GM12865 (cell line): Measurements from ENCODE around the gene NR6A1.
A peak's percentile ranks its signal among the peaks of the same experiment; 100 is the strongest.
"Not testable (repeated sequence)": the region's sequence is repeated elsewhere in the genome, so short reads cannot be mapped to it uniquely, and the experiment has no call there.

Source experiments
- DNase-seq: peaks from one replicate; pipeline ENCODE4 v3.0.0; 2010; ENCODE audit warnings: low read depth
- H3K4me3 ChIP-seq: 2 replicates; pipeline ENCODE4 v1.5.1; 2011; ENCODE audit warnings: mild to moderate bottlenecking, low read depth, low read length, control low read depth
- TF ChIP-seq, protein P1 (sequence below): IDR thresholded peaks from 2 replicates; pipeline ENCODE4 v1.5.1; 2011; ENCODE audit warnings: low read length, control low read depth, low read depth, inconsistent platforms; ENCODE audit not compliant: insufficient read depth; ENCODE audit errors: missing control alignments

The NR6A1 gene

DNA sequence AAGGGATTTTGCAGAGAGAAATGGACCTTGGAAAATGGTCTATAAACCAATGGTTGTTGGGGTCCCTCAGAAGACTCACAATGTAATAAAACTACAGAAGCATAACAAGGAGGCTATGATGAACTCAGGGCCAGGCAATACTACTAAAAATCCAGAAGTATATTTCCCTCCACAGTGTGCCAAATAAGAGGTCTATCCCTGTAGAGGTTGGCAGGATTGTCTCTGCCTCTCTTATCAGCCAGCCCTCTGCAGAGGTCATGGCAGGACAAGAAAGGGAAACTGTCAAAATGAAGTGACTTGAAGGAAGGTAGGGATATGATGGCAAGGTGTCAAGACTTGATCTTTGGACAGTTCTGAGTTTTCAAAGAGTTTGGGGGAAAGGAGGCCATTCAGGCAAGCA, 148.2 kb downstream of the NR6A1 start:
- no peak for DNase-seq
- H3K4me3 ChIP-seq: no peak overlapping the region
- TF ChIP-seq, protein P1, sequence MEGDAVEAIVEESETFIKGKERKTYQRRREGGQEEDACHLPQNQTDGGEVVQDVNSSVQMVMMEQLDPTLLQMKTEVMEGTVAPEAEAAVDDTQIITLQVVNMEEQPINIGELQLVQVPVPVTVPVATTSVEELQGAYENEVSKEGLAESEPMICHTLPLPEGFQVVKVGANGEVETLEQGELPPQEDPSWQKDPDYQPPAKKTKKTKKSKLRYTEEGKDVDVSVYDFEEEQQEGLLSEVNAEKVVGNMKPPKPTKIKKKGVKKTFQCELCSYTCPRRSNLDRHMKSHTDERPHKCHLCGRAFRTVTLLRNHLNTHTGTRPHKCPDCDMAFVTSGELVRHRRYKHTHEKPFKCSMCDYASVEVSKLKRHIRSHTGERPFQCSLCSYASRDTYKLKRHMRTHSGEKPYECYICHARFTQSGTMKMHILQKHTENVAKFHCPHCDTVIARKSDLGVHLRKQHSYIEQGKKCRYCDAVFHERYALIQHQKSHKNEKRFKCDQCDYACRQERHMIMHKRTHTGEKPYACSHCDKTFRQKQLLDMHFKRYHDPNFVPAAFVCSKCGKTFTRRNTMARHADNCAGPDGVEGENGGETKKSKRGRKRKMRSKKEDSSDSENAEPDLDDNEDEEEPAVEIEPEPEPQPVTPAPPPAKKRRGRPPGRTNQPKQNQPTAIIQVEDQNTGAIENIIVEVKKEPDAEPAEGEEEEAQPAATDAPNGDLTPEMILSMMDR: no peak

DNA sequence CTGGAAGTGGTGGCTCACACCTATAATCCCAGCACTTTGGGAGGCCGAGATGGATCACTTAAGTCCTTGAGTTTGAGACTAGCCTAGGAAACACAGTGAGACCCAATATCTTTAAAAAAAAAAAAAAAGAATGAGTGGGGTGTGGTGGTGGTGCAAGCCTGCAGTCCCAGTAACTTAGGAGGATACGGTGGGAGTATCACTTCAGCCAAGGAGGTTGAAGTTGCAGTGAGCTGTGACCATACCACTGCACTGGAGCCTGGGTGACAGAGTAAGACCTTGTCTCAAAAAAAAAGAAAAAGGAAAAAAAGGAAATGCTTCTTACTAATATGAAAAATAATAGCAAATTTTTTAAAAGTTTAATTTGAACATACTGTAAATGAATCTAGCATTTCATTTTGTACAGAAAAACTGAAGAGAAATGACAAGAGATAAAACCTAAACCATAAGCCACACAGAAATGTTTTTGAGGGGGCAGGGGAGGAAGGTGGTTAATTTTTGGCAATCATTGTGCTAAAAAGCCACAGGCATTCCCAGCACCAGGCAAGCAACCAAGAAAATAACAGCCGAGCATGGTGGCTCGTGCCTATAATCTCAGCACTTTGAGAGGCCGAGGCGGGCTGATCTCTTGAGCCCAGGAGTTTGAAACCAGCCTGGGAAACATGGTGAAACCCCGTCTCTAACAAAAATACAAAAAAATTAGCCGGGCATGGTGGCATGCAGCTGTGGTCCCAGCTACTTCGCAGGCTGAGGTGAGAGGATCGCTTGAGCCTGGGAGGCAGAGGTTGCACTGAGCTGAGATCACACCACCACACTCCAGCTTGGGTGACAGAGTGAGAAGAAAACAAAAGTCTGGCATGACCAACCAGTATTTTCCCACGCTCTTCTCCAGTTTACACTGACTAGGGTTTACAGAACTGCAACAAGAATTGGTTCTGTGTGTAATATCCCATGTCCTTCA, 149.5 kb downstream of the NR6A1 start:
- TF ChIP-seq, protein P1: no peak
- DNase-seq: peak; percentile 91
- H3K4me3 ChIP-seq: peak overlapping the region; percentile 27

DNA sequence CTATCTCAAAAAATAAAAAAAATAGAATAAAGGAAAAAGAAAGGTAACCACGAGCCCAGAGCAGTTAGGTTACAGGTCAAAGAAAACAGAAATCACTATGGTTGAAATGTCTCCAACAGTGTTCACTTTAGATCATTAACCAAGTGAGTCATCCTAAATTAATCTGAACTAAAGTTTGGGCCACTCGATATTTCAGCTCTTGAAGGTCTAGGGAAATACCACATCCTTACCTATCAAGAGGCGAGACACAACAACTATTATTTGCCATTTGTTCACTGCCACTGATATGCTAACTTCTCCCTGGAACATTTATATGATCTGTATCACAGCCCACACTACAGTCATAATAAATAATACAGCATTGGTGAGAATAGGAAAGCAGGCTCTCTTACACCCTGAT, 152.6 kb downstream of the NR6A1 start:
- DNase-seq: no peak
- H3K4me3 ChIP-seq: no peak overlapping the region
- TF ChIP-seq, protein P1: no peak

DNA sequence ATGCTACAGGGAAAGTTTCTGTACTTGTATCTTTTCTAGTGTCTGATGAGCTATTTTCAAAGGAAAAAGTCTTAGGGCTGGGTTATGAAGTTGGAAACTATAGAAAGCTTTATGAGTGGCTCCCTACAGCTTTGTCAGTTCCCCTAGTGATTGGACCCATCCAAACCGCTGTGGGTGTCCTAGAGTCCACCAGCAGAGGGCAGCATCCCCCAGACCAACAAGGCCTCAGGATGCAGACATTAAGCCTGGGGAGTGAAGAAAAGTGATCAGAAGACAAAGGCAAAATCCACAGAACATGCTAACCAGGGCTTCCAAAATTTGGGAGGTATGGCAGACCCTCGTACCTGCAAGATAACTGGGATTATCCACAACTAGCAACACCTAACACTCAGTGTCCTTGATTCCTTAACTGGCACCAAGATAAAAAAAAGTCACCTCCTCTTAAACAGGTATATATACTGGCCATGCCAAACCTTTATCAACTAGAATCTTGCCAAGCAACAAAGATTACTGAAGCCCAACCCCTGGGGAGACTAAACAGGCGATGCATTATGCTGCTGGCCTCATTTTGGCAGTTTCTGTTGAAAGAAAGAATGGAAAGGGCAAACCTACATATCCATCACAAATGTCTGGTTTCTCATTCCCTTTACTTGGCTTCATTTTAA, 153.5 kb downstream of the NR6A1 start:
- TF ChIP-seq, protein P1: peak; percentile 87
- DNase-seq: peak; percentile 89
- no peak overlapping the region for H3K4me3 ChIP-seq

DNA sequence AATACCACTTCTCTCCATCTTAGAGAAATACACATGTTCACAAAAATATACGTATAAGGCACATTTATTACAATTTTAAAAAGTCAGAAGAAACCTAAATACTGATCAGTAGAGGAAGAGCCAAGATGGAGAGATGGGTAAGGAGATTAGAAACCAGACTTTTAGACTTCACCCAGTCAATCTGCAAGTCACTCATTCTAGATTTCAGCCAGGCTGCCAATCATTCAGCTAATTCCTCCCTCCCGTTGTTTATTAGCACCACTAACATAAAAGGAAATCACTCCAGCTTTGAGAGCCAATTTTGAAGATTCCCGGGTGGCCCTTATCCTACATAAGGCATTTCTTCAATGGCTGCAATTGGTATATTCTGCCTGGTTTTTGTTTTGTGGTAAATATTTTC, 154.2 kb downstream of the NR6A1 start:
- H3K4me3 ChIP-seq: no peak overlapping the region
- TF ChIP-seq, protein P1: no peak
- DNase-seq: no peak

DNA sequence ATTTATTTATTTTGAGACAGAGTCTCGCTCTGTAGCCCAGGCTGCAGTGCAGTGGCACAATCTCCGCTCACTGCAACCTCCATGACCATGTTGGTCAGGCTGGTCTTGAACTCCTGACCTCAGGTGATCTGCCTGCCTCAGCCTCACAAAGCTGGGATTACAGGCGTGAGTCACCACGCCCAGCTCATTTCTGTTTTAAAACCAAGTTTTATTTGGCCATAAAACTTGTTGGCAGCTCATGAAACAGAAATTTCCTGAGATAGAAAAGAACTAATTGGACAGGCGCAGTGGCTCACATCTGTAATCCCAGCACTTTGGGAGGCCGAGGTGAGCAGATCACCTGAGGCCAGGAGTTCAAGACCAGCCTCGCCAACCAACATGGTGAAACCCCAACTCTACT, 155.3 kb downstream of the NR6A1 start:
- DNase-seq, H3K4me3 ChIP-seq: not testable (repeated sequence)

DNA sequence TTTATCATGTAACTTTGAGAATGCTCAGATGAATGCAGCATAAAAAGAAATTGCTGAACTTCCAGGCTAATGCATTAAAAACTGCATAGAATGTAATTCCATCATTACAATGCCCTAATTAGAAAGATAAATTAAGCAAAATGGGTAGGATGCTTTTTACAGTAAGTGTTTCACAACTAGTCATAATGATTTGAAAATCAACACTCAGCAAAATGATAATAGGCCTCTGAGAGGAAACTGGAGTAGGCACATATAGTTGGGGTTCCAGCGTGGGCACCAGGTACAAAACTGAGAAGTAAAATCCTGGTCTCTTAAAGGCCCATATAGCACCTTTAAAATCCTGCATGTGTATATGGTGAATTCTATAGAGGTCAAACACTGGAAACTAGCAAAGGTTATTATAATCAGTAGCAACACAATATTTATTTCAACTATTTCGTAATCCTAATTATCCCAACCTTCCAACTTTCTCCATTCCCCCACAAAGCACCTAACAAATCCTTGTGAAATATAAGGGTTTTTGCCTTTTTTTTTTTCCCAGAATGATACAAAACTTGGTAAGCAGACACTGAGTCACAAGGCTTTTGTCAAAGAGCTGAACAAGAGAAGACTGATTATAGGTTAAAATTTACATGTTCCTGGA, 155.9 kb downstream of the NR6A1 start:
- DNase-seq: no peak
- TF ChIP-seq, protein P1: no peak
- H3K4me3 ChIP-seq: no peak overlapping the region
